Dermis blood vessel endothelial cell (primary cell): ENCODE measurements around the gene SET. TPM values are rescaled to one million over a fixed set of nuclear protein-coding genes. Genes with fewer than 3 reads are reported as not detected.

Experiments used
- DNase-seq: peaks from one replicate; pipeline ENCODE4 v3.0.0; 2010
- total RNA-seq: library from RNA; depleted of rRNA; stranded (reverse); fragments of >200 nt; gene quantifications from 2 replicates; pipeline ENCODE4 v1.2.3, GENCODE V29; 2014

The SET gene
- total RNA-seq, 1 donor from 2014 or later: 512 TPM

DNA sequence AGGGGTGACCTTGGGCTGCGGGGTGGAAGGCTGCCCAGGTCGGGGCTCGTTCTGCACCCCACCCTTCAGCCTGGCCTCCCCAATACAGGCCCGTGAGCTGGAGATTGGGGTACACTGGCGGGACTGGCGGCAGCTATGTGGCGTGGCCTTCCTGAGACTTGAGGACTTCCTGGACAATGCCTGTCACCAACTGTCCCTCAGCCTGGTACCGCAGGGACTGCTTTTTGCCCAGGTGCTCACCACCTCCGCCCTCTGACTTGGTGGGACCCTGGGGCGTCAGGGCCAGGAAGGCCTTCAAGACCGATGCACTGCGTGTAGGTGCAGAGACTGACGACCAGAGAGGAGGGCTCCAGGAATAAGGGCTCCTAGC, 24.4 kb downstream of the SET start:
- DNase-seq: no peak

DNA sequence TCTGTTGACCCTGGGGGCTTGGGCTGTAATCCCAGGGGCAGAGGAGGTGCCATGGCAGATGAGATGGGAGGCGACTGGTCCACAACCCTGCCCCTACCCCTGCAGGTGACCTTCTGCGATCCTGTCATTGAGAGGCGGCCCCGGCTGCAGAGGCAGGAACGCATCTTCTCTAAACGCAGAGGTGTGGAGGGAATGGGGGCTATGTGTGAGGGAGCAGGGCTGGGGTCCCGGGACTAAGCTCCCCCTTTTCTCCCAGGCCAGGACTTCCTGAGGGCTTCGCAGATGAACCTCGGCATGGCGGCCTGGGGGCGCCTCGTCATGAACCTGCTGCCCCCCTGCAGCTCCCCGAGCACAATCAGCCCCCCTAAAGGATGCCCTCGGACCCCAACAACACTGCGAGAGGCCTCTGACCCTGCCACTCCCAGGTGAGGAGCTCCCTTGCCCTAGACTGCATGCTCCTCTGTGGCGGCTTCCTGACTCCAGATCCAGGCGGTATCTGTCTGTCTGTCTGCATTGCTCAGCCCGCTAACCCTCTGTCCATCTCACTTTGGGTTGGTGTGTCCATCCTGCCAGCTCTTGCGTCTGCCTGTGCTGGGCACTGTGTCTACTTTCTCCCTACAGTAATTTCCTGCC, 25.0 kb downstream of the SET start:
- DNase-seq: no peak

DNA sequence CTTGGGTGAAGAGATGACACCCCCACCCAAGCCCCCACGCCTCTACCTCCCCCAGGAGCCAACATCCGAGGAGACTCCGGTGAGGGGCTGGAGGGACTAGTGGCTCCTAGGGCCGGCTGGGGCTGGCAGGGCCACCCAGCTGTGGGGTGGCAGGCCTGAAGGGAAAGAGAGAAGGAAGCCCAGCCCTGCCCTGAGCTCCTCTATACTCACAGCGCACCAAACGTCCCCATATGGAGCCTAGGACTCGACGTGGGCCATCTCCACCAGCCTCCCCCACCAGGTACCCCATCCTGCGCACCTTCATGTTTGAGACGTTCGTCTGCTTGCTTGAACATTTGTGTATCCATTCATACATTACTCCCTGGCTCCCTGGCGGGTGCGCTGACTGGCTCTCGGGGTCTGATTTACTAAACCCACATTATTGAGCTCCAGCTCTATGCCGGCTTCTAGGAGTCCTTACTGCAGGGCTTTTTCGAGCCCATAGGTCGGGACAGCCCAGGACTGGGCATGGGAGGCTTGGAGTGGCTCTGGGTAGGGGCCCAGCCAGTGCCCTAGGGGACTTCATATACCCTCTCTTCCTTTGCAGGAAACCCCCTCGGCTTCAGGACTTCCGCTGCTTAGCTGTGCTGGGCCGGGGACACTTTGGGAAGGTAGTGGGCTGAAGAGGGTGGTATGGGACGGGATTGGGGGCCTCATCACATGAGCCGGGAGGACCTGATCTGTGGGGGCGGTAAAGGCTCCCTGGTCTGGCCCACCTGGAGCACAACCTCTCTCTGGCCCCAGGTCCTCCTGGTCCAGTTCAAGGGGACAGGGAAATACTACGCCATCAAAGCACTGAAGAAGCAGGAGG, 25.8 kb downstream of the SET start:
- DNase-seq: no peak

DNA sequence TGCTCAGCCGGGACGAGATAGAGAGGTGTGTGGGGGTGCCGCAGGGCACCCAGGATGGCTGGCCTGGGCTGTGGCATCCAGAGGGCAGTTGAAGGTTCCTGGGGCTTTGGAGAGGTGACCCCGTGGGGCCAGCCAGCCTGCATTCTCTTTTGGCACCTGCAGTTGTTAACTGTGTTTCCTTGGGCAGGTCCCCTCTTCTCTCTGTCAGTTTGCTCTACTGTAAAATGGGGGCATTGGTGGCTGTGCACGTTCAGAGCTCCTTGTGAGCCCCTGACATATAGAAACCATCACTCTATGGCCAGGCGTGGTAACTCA, 26.4 kb downstream of the SET start:
- DNase-seq: no peak

DNA sequence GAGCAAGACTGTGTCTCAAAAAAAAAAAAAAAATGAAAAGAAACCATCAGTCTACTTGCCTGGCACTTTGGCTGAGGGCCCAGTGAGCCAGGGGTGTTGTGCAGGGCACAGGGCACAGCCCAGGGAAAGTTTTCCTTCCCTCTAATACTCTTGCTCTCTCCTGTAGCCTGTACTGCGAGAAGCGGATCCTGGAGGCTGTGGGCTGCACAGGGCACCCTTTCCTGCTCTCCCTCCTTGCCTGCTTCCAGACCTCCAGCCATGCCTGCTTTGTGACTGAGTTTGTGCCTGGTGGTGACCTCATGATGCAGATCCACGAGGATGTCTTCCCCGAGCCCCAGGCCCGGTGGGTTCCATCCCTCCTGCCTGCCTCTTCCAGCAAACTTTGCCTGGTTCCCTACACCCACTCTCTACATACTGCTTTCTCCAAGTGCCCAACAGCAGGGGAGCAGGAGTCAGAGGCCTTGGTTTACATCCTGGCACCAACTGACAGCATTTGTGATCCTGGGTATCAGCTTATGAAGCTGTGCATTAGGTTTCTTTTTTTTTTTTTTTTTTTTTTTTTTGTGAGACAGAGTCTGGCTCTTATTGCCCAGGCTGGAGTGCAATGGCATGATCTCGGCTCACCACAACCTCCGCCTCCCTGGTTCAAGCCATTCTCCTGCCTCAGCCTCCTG, 27.7 kb downstream of the SET start:
- no peak for DNase-seq

- no peak for DNase-seq
Observed at GRCh38 chr9:128718047-128718446, 29.0 kb downstream of the SET start.

- no peak for DNase-seq
Observed at GRCh38 chr9:128718475-128718874, 29.5 kb downstream of the SET start.

GRCh38 chr9:128719919-128720605, 31.0 kb downstream of the SET start:
- no peak for DNase-seq

GRCh38 chr9:128720841-128721486, 31.9 kb downstream of the SET start:
- no peak for DNase-seq

GRCh38 chr9:128721487-128722010, 32.5 kb downstream of the SET start:
- no peak for DNase-seq

DNA sequence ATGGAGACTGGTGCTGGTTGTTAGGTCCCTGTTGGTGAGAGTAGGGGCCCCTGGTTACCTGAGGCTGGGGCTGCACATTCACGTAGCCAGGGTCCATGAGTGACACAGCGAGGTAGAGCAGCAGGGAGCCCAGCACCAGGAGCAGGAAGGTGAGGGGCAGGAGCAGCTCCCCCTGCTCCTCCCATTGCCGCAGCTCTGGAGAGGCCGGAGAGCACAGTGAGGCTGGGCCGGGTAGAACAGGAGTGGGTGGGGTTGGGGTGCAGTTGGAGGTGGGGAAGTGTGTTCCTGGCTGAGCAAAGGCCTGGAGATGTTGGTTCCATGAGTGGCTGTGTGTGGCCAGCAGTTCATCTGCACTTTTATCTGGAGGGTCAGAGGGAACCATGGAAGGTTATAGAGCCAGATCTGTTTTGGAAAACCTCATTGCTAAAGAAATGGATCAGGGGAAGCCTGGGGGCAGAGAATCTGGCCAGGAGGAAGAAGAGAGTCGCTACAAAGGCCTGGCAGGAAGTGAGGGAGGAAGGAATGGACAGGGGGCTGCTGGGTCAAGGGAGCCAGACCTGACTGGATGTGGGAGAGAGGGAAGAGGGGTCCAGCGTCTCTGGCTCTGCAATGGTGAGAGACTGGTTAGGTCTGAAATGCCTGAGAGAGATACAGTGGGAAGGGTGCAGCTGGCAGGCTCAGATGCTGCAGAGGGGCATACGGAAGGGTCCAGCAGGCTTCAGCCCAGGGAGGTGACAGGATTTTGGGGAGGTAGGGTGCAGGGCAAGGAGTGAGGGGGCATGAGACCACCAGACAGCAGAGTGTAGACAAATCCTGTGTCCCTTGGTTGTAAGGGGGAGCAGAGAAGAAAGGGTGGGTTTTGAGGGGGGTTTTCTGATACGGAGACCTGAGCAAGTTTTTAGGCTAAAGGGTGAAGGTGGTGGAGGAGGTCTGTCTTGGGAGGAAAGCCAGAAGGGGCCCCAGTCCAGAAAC, 33.6 kb downstream of the SET start:
- DNase-seq: no peak

- peak; percentile 25 for DNase-seq
Observed at GRCh38 chr9:128723352-128723865, 34.4 kb downstream of the SET start.

DNA sequence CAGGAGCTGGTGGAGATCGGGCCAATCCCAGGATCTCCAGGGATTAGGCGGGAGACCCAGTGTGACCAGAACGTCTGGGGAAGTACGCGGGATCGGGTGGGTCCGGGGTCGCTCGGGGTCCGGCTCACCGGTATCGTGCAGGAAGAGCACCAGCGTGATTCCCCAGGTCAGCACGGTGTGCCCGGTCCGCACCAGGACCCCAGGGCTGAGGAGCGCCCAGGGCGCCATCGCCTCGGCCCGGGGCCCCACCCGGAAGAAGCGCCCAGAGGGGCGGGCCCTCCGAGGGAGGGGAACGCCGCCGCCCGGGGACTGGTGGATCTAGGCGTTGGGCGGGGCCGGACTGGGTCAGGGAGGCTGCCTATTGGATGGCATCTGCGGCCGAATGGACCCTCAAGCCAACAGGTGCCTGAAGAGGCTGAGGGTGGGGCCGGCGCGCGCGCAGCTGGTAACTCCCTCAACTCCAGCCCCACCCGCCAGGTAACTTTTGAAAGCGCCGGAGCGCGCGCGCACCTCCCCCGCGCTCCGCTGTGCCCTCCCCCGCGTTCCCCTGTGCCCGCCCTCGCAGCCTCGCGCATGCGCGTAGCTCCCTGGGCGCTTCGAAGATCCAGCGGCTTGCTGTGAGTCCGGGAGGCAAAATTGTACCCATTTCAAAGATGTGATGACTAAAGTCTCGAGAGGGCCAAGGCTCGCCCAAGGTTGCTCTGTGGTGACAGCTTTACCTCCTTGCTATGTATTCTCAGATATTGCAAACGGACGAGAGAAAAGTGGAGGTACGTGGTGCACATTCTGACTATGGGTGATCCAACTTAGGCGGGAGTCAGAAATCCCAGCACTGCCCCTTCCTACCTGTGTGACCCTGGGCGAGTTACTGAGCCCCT, 35.1 kb downstream of the SET start, which contains the start of gene ZDHHC12:
ZDHHC12 (minus strand) TSS at position 262 of the 878 bp plus-strand sequence; CDS start at position 228, 34 bp downstream.
- DNase-seq: peak; percentile 96

DNA sequence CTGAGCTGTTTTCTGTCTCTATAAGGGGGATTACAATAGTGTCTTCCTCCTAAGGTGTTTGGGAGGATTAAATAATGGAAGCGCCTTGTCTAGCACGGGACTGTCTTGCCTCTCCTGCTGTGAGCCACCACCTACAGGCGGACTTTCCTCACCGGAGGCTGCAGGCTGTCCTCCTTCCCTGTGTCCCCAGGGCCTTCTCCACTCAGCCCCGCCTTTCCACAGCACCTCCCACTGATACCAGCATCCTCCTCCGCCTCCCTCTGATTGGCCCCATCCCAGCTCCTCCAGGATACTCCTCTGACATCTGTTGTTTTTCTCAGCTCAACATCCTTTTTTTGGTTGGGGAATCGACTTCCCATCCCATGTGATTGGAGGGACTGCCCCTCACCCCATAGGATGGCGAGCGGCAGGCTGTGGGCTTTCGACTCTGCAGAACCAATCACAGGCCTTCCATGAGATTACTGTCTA, 35.8 kb downstream of the SET start:
- peak; percentile 83 for DNase-seq

DNA sequence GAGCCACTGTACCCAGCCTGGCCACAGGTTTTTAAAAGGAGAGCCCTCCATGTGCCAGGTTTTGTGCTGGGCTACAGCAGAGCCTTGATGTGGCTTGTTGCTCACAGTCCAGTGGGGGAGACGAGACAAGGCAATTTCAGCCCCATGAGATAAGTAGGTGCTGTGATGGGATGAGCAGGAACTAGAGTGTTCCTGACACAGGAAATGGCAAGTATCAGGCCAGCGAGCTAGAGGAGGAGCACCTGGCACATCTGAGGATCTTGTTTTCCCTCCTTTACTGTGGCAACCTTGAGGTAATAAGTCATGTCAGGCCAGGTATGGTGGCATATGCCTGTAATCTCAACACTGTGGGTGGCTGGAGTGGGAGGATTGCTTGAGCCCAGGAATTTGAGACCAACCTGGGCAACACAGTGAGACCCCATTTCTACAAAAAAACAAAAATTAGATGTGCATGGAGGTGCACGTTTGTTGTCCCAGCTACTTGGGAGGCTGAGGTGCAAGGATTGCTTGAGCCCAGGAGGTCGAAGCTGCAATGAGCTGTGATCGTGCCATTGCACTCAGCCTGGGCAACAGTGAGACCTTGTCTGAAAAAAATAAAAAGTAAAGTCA, 38.7 kb downstream of the SET start:
- DNase-seq: no peak

- no peak for DNase-seq
Observed at GRCh38 chr9:128728298-128728697, 39.3 kb downstream of the SET start.

- DNase-seq: no peak
Observed at GRCh38 chr9:128729302-128729701, 40.3 kb downstream of the SET start.

- DNase-seq: no peak
Observed at GRCh38 chr9:128729766-128730517, 40.9 kb downstream of the SET start.
